Mesothelial cell of epicardium (in vitro differentiated cells): ENCODE results near the gene POGZ. TPM values are rescaled to one million over a fixed set of nuclear protein-coding genes. Genes with fewer than 3 reads are reported as not detected.
A peak's percentile ranks its signal among the peaks of the same experiment; 100 is the strongest.

Experiments
- DNase-seq, 2 experiments: peaks; one replicate each; pipeline ENCODE4 v3.0.0; 2021; ENCODE audit warnings: low spot score in 2 of 2; ENCODE audit not compliant: unreplicated experiment in 2 of 2
- H3K27ac Mint-ChIP-seq: 2 replicates; pipeline ENCODE4 v1.8.0; 2021; ENCODE audit warnings: mixed read lengths
- H3K27me3 Mint-ChIP-seq: 2 replicates; pipeline ENCODE4 v1.8.0; 2021; ENCODE audit warnings: low read depth, mixed read lengths
- H3K36me3 Mint-ChIP-seq: 2 replicates; pipeline ENCODE4 v1.8.0; 2021; ENCODE audit warnings: mixed read lengths
- H3K4me1 Mint-ChIP-seq: 2 replicates; pipeline ENCODE4 v1.8.0; 2021; ENCODE audit warnings: mixed read lengths
- H3K4me3 Mint-ChIP-seq: 2 replicates; pipeline ENCODE4 v1.8.0; 2021; ENCODE audit warnings: mild to moderate bottlenecking, moderate library complexity, mixed read lengths
- H3K9me3 Mint-ChIP-seq: 2 replicates; pipeline ENCODE4 v1.8.0; 2021; ENCODE audit warnings: mixed read lengths
- total RNA-seq: library from RNA; stranded (reverse); gene quantifications from 3 replicates; pipeline ENCODE4 v1.2.1, GENCODE V29; 2021
- TF ChIP-seq, protein P1 (sequence below): fragments of 200-600 bp; sonication (generic); IDR thresholded peaks from one replicate; pipeline ENCODE4 v1.5.0; 2021; ENCODE audit warnings: antibody characterized with exemption; ENCODE audit not compliant: unreplicated experiment

Gene POGZ
- total RNA-seq, 1 donor from 2014 or later, result 182 TPM

DNA sequence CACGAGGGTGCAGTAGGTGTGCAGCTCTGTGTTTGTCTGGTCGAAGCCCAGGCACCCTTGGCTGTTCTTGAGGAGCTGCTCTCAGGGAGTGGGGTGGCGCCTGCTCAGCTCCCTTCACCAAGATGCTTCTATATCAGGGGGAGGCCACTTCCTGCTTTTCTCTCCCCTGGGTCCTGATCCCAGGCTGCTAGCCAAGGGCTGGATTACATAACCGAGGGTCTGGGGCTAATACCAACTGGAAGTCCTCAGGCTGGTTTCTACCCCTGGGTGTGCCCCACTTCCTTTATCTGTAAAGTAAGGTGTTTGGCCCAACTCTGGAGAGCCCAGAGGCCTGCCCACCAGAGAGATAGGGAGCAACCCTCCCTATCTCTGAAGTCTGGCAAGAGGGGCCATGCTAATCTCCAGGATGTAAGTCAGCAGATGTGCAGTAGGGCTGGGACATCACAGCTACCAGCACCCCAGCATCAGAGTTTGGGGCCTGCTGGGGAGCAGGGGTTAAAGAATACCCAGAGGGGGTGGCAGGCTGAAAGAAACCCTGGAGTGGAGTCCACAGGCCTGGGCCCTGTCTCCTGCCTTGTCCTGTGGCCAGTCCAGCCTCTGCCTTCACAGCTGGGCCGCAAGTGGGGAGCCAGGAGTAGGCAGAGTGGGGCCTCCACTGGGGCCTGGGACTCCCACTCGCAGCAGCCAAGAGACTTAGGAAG, 88.9 kb downstream of the POGZ start:
- DNase-seq, result no peak
- TF ChIP-seq, protein P1, sequence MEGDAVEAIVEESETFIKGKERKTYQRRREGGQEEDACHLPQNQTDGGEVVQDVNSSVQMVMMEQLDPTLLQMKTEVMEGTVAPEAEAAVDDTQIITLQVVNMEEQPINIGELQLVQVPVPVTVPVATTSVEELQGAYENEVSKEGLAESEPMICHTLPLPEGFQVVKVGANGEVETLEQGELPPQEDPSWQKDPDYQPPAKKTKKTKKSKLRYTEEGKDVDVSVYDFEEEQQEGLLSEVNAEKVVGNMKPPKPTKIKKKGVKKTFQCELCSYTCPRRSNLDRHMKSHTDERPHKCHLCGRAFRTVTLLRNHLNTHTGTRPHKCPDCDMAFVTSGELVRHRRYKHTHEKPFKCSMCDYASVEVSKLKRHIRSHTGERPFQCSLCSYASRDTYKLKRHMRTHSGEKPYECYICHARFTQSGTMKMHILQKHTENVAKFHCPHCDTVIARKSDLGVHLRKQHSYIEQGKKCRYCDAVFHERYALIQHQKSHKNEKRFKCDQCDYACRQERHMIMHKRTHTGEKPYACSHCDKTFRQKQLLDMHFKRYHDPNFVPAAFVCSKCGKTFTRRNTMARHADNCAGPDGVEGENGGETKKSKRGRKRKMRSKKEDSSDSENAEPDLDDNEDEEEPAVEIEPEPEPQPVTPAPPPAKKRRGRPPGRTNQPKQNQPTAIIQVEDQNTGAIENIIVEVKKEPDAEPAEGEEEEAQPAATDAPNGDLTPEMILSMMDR, result no peak
- Mint-ChIP-seq H3K27ac (peak overlapping the region; percentile 16), H3K4me3 (peak overlapping the region; percentile 33), H3K9me3 (no peaks in the 10 kb centered on the region), H3K27me3 (no peaks in the 10 kb centered on the region), H3K36me3 (peaks cover 13% of the 10 kb centered on the region), H3K4me1 (peaks cover 33% of the 10 kb centered on the region)

DNA sequence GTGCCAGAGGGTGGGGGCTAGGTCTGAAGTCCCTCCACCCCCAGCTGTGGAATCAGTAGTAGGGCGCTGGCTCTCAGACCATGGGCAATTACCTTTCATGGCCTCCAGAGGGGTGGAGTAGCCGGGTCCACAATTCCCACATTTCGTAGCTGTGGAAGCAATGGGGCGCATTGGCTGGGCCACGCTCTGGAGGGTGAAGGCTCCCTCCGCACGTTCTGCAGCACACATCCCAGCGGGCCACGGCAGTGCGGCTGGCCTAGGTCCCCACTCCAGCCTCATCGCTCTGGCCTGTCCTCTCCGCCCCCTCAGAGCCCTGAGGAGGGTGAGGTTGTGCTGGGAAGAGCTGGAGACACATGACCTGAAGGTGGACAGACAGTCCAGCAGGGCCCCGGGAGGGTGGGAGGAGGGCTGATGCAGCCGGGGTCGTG, 89.7 kb downstream of the POGZ start:
- TF ChIP-seq, protein P1, result no peak
- H3K9me3 Mint-ChIP-seq, result no peaks in the 10 kb centered on the region
- no peaks in the 10 kb centered on the region for H3K27me3 Mint-ChIP-seq
- DNase-seq, result no peak
- H3K4me3 Mint-ChIP-seq, result no peak overlapping the region
- no peak overlapping the region for H3K27ac Mint-ChIP-seq
- peaks cover 15% of the 10 kb centered on the region for H3K36me3 Mint-ChIP-seq
- peaks cover 33% of the 10 kb centered on the region for H3K4me1 Mint-ChIP-seq

DNA sequence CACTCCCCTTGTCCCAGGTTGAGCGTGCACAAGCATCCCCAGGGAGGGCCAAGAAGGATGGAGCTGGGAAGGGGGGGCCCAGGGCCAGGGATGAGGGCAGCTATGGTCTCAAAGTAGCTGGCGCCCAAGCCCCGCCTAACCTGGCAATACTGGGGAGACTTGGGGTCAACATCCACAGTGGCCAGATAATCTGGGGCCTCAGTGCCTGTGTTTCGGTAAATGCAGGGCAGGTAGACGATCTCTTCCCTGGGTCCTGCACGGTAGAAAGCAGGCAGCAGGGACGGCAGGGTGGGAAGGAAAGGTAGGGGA, 90.0 kb downstream of the POGZ start:
- Mint-ChIP-seq H3K9me3 (peaks cover under 1% of the 10 kb centered on the region), H3K27me3 (no peaks in the 10 kb centered on the region), H3K4me3 (no peak overlapping the region), H3K27ac (no peak overlapping the region), H3K4me1 (peaks cover 33% of the 10 kb centered on the region), H3K36me3 (peaks cover 17% of the 10 kb centered on the region)
- DNase-seq, result no peak
- TF ChIP-seq, protein P1, result no peak

DNA sequence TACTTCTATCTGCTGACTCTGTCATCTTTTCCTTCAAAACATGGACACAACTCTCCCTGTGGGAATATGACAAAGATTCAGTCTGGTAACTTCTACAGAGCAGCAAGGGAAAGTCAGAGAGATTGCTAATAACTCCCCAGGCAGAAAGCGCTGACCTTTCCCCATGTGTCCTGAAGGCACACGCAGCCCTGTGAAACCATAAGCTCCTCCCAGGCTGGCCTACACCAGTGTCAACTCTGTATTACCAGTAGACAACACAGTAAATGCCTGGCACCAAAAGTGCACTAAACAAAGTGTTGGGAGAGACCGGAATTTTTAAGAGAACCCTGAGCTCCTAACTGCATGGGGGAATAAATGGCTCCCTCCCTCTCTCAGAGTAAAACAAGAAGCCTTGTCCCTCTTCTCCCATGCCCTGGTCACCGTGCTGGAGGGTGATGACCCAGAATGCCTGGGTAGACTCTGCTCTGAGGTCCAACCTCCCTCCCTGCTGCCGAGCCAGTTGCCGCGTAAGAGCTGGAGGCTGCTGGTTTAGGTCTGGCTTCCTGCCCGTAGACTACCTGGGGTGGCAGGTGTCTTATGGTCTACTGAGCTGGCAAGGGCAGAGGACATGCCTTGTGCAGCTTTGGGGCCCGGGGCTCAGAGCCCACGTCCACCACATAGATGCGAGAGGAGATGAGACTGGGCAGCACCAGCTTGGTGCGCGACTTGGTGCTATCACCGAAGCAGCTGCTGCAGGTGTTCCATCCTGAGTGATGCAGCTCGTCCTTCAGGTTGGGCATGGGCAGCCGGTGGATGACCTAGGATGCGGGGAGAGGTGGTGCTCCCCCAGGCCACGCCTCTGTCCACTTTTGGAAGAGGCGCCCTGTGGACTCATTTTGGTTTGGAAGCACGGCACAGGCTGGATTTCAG, 90.6 kb downstream of the POGZ start:
- Mint-ChIP-seq H3K36me3 (peaks cover 23% of the 10 kb centered on the region), H3K9me3 (peaks cover 6% of the 10 kb centered on the region), H3K27ac (no peak overlapping the region), H3K4me1 (peaks cover 33% of the 10 kb centered on the region), H3K4me3 (no peak overlapping the region), H3K27me3 (no peaks in the 10 kb centered on the region)
- TF ChIP-seq, protein P1, result no peak
- DNase-seq, result no peak

DNA sequence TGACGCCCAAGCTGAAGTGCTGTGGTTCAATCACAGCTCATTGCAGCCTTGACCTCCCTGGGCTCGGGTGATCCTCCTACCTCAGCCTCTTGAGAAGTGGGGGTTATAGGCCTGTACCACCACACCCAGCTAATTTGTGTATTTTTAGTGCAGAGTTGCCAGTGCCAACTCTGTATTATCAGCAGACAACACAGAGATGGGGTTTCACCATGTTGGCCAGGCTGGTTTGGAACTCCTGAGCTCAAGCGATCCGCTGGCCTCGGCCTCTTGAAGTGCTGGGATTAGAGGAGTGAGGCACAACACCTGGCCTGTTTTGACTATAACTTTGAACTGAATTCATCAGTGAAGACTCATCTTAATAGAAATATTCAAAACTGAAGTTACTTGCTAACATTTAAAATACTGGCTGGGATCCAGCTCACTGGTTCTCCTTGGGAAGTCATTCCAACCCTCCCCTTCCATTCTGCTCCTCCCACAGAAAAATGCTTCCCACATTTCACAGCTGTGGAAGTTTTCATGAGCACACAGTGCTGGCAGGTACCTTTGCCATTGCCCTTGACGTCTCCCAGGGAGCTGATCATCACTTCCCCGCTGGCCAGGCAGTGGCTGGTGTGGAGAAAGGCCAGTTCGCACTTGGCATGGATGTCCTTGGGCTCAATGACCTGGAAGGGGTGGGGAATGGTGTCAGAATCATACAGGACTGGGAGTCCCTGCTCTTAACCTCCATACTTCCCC, 91.5 kb downstream of the POGZ start:
- no peaks in the 10 kb centered on the region for H3K27me3 Mint-ChIP-seq
- H3K4me1 Mint-ChIP-seq, result peaks cover 29% of the 10 kb centered on the region
- DNase-seq, result no peak
- H3K9me3 Mint-ChIP-seq, result peaks cover 15% of the 10 kb centered on the region
- H3K4me3 Mint-ChIP-seq, result no peak overlapping the region
- H3K36me3 Mint-ChIP-seq, result peaks cover 31% of the 10 kb centered on the region
- no peak overlapping the region for H3K27ac Mint-ChIP-seq
- TF ChIP-seq, protein P1, result no peak
